Stimulated activated memory B cell treated with anti-CD40 and anti-IgM and Interleukin-4, amounts not matched to agents 10 μg/mL and 1 μg/mL and 100 μg/mL, for 72 hours (primary cell): ENCODE data around the gene SLC44A4.
"Not testable (repeated sequence)": the region's sequence is repeated elsewhere in the genome, so short reads cannot be mapped to it uniquely, and the experiment has no call there.

Experiments
- ATAC-seq: fragments of 150-1000 bp; cut with Tn5 transposase; 2 replicates; pipeline ENCODE4 v1.10.0; 2021
- H3K27ac Mint-ChIP-seq: one replicate; pipeline ENCODE4 v1.8.0; 2022; ENCODE audit warnings: mild to moderate bottlenecking, mixed read lengths
- H3K27me3 Mint-ChIP-seq: one replicate; pipeline ENCODE4 v1.8.0; 2022; ENCODE audit warnings: mixed read lengths
- H3K36me3 Mint-ChIP-seq: one replicate; pipeline ENCODE4 v1.8.0; 2022; ENCODE audit warnings: mixed read lengths
- H3K4me1 Mint-ChIP-seq: one replicate; pipeline ENCODE4 v1.8.0; 2022; ENCODE audit warnings: mixed read lengths
- H3K4me3 Mint-ChIP-seq: one replicate; pipeline ENCODE4 v1.8.0; 2022; ENCODE audit warnings: mild to moderate bottlenecking, moderate library complexity, mixed read lengths
- H3K9me3 Mint-ChIP-seq: one replicate; pipeline ENCODE4 v1.8.0; 2022; ENCODE audit warnings: mixed read lengths

Gene SLC44A4

DNA sequence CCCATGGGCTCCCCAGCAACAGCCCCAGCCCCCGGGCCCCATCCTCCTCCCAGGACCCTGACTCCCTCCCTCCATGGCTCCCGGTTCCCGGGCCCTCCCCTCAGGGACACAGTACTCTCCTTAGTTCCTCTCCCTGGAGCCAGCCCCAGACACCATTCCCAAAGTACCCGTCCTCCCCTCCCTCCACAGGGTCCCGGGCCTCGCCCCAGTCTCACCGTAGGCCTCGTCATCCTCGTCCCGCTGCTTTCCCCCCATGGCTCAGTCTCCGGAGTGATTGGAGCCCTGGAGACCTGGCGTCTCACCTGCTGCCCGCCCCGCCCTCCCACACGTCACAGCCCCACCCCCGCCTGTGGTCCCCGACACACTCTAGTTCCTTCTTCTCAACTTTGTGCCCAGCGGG is at the start of gene SLC44A4:
Gene SLC44A4 (minus strand): TSS at position 272 of the 400 bp plus-strand sequence. CDS start 17 bp downstream, at position 255.
- no peaks in the 10 kb centered on the region for H3K9me3 Mint-ChIP-seq
- no peak for ATAC-seq
- no peak within 1 kb of the TSS for H3K4me3 Mint-ChIP-seq
- H3K27me3 Mint-ChIP-seq = no peaks in the 10 kb centered on the region
- no peaks in the 10 kb centered on the region for H3K4me1 Mint-ChIP-seq
- H3K27ac Mint-ChIP-seq = no peak within 1 kb of the TSS
- H3K36me3 Mint-ChIP-seq = peaks cover 47% of the 10 kb centered on the region

GRCh38 chr6:31928672-31928939 is 49.8 kb upstream of the SLC44A4 start:
- Mint-ChIP-seq H3K9me3 (no peaks in the 10 kb centered on the region), H3K27ac (no peak overlapping the region), H3K36me3 (no peaks in the 10 kb centered on the region), H3K4me1 (no peaks in the 10 kb centered on the region), H3K27me3 (peaks cover 9% of the 10 kb centered on the region), H3K4me3 (no peak overlapping the region)
- no peak for ATAC-seq

DNA sequence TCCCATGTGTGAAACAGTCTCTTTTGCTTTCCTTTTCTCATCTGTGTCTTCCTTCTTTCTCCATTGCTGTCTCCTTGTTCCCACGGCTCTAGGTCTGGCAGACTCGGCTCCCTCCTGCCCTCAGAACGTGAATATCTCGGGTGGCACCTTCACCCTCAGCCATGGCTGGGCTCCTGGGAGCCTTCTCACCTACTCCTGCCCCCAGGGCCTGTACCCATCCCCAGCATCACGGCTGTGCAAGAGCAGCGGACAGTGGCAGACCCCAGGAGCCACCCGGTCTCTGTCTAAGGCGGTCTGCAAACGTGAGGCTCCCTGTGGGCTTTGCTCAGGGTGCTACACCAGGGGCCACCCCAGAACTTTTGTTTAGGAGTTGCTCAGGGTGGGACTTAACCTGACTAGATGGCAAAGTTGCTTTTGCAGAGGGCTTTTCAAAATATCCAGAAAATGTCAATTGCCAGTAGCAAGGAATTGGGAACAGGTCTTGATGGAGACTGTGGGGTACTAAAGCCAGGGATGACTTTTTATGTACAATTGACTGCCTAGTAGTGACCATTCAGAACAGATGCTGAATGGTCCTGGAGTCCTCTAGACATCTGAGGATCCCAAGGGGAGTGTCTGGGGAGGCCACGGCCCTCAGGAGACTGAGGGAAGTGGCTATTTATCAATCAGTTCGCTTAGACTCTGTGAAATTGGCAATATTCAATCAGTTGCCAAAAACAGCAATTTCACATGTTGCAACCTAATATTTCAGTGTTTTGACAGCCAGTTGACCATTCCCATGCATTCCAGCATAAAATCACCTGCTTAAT is 49.3 kb upstream of the SLC44A4 start:
- no peaks in the 10 kb centered on the region for H3K4me1 Mint-ChIP-seq
- no peaks in the 10 kb centered on the region for H3K36me3 Mint-ChIP-seq
- H3K27me3 Mint-ChIP-seq = peaks cover 4% of the 10 kb centered on the region
- ATAC-seq = no peak
- no peak overlapping the region for H3K4me3 Mint-ChIP-seq
- no peak overlapping the region for H3K27ac Mint-ChIP-seq
- H3K9me3 Mint-ChIP-seq = no peaks in the 10 kb centered on the region

- Mint-ChIP-seq H3K36me3 (no peaks in the 10 kb centered on the region), H3K4me3 (no peak within 1 kb of the TSS), H3K4me1 (no peaks in the 10 kb centered on the region), H3K27ac (no peak within 1 kb of the TSS), H3K9me3 (no peaks in the 10 kb centered on the region), H3K27me3 (no peaks in the 10 kb centered on the region)
- no peak for ATAC-seq
Observed at GRCh38 chr6:31927242-31927862, 48.6 kb upstream of the SLC44A4 start, which contains the start of gene C2. Gene C2 (plus strand): TSS chr6:31927717. CDS start chr6:31927753, 36 bp downstream.

- ATAC-seq = no peak
- Mint-ChIP-seq H3K27ac (no peak overlapping the region), H3K4me1 (no peaks in the 10 kb centered on the region), H3K27me3 (no peaks in the 10 kb centered on the region), H3K4me3 (no peak overlapping the region), H3K9me3 (no peaks in the 10 kb centered on the region), H3K36me3 (no peaks in the 10 kb centered on the region)
Observed at GRCh38 chr6:31922942-31923341, 44.1 kb upstream of the SLC44A4 start.

DNA sequence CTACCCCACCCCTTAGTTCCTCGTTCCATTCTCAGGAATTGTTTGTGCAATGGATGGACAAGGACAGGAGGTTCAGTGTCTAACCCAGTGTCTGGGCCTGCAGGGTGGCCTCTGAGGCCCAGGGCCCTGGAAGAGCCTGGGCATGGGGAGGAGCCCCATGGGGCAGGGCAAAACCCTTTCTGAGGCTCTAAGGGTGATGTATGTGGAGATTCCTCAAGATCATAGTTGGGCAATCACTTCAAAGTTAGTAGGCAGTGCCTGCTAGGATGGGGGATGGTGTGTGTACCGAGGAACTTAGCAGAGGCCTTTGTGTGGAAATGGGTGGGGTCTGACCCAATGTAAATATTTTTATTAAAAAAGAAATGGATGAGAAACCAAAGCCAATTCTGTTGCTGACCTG is 42.0 kb upstream of the SLC44A4 start:
- Mint-ChIP-seq H3K36me3 (no peaks in the 10 kb centered on the region), H3K9me3 (no peaks in the 10 kb centered on the region), H3K4me1 (no peaks in the 10 kb centered on the region), H3K27ac (no peak overlapping the region), H3K27me3 (peaks cover 5% of the 10 kb centered on the region), H3K4me3 (no peak overlapping the region)
- no peak for ATAC-seq

DNA sequence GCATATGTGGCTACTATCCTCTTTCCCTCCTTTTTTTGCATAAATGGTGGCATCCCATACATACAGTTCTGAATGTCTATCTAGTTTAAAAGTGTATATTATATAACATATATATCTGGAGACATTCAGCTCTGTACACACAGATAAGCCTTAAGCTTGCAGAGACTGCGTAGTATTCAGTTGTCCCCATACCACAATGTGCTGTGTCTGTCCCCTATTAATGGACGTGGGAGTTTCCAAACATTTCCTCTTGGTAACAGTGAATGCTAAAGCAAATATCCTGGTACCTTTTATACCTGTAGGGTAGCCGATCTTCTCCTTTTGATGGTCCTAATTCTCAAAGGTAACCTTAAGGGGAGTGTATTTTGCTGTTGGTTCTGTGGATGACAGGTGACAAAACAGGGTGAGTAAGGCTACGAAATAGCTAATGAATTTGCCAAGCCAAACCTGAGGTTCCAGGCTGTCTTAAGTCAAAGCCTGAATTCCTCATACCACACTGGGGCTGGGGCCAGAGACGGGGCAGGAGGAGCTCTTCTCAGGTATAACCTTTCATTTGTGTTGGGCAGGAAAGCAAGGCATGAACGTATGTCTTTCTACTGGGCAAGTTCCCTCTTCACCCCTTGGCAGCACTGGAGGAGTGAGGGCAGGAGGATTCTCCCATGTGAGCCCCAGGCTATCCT is 41.0 kb upstream of the SLC44A4 start:
- no peaks in the 10 kb centered on the region for H3K4me1 Mint-ChIP-seq
- no peak overlapping the region for H3K4me3 Mint-ChIP-seq
- H3K27me3 Mint-ChIP-seq = peaks cover 10% of the 10 kb centered on the region
- H3K9me3 Mint-ChIP-seq = no peaks in the 10 kb centered on the region
- H3K27ac Mint-ChIP-seq = no peak overlapping the region
- no peak for ATAC-seq
- no peaks in the 10 kb centered on the region for H3K36me3 Mint-ChIP-seq

GRCh38 chr6:31918069-31918720 is 39.4 kb upstream of the SLC44A4 start:
- Mint-ChIP-seq H3K27ac (no peak overlapping the region), H3K27me3 (peaks cover 10% of the 10 kb centered on the region), H3K4me1 (no peaks in the 10 kb centered on the region), H3K9me3 (no peaks in the 10 kb centered on the region), H3K4me3 (no peak overlapping the region), H3K36me3 (no peaks in the 10 kb centered on the region)
- no peak for ATAC-seq

GRCh38 chr6:31915756-31916155 is 37.0 kb upstream of the SLC44A4 start:
- H3K4me3 Mint-ChIP-seq = no peak overlapping the region
- H3K27ac Mint-ChIP-seq = no peak overlapping the region
- H3K4me1 Mint-ChIP-seq = no peaks in the 10 kb centered on the region
- no peaks in the 10 kb centered on the region for H3K9me3 Mint-ChIP-seq
- peaks cover 20% of the 10 kb centered on the region for H3K27me3 Mint-ChIP-seq
- ATAC-seq = no peak
- no peaks in the 10 kb centered on the region for H3K36me3 Mint-ChIP-seq

GRCh38 chr6:31915351-31915750 is 36.6 kb upstream of the SLC44A4 start:
- Mint-ChIP-seq H3K27ac (no peak overlapping the region), H3K36me3 (no peaks in the 10 kb centered on the region), H3K4me3 (no peak overlapping the region), H3K4me1 (peaks cover under 1% of the 10 kb centered on the region), H3K27me3 (peaks cover 20% of the 10 kb centered on the region), H3K9me3 (no peaks in the 10 kb centered on the region)
- no peak for ATAC-seq

DNA sequence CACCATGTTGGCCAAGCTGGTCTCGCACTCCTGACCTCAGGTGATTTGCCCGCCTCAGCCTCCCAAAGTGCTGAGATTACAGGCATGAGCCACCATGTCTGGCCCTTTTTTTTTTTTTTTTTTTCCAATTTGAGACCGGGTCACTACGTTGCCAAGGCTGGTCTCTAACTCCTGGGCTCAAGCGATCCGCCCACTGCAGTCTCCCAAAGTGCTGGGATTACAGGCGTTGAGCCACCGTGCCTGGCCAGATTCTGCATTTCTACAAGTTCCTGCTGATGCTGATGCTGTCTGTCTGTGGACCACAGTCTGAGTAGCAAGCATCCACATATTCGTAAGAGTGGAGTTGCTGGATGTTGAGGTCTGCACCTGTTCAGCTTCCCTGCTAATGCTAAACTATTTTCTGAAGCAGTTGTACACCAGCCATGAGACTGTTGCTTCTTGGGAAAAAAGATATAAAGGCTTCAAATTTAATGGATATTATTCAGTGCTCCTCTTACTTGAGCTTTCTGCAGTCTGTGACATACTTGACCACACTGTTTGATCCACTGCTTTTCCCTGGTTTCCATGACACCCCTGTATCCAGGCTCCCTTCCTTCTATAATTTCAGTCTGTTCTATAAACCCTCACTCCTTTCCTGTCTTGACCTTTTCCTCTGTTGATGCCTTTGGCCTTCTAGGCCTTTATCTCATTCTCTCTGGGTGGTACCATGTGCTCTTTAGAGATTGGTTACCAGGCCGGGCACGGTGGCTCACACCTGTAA is 33.2 kb upstream of the SLC44A4 start:
- Mint-ChIP-seq H3K27me3 (peaks cover 20% of the 10 kb centered on the region), H3K4me1 (peaks cover 10% of the 10 kb centered on the region), H3K27ac (no peak overlapping the region), H3K36me3 (no peaks in the 10 kb centered on the region), H3K4me3 (no peak overlapping the region), H3K9me3 (no peaks in the 10 kb centered on the region)
- no peak for ATAC-seq

DNA sequence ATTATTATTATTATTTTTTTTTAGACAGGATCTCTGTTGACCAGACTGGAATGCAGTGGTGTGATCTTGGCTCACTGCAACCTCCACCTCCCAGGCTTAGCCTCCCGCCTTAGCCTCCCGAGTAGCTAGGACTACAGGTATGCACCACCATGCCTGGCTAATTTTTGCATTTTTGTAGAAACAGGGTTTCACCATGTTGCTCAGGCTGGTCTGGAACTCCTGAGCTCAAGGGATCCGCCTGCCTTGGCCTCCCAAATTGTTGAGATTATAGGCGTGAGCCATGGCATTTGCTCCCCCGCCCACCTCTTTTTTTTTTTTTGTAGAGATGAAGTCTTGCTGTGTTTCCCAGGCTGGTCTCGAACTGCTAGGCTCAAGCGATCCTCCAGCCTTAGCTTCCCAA is 30.5 kb upstream of the SLC44A4 start:
- not testable (repeated sequence) for H3K27ac Mint-ChIP-seq, H3K36me3 Mint-ChIP-seq, H3K4me3 Mint-ChIP-seq, ATAC-seq, H3K9me3 Mint-ChIP-seq, H3K27me3 Mint-ChIP-seq, H3K4me1 Mint-ChIP-seq

DNA sequence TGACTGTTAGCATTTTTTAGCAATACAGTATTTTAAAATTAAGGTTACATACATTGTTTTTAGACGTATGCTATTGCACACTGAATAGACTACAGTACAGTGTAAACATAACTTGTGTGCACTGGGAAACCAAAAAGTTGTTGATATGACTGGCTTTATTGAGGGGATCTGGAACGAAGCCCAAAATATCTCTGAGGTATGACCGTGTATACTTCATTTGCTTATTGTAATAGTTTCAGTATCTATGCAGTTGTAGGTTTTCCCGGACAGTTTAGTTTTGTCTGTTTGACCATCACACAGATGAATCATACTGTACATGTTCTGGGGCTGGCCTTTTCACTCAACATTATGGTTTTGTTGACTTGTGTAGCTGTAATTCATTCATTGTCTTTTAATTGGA is 30.0 kb upstream of the SLC44A4 start:
- peaks cover 10% of the 10 kb centered on the region for H3K27me3 Mint-ChIP-seq
- peaks cover 10% of the 10 kb centered on the region for H3K4me1 Mint-ChIP-seq
- no peaks in the 10 kb centered on the region for H3K9me3 Mint-ChIP-seq
- no peak overlapping the region for H3K4me3 Mint-ChIP-seq
- ATAC-seq = peak; percentile 70
- H3K36me3 Mint-ChIP-seq = no peaks in the 10 kb centered on the region
- H3K27ac Mint-ChIP-seq = no peak overlapping the region

DNA sequence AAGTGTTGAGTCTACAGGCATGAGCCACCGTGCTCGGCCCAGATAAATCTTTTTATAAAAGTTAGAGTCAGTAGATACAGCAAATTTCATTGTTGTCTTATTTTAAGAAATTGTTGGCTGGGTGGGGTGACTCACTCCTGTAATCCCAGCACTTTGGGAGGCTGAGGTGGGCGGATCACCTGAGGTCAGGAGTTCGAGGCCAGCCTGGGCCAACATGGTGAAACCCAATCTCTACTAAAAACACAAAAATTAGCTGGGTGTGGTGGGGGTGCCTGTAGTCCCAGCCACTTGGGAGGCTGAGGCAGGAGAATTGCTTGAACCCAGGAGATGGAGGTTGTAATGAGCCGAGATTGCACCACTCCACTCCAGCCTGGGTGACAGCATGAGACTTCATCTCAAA is 29.5 kb upstream of the SLC44A4 start:
- H3K4me3 Mint-ChIP-seq, ATAC-seq, H3K9me3 Mint-ChIP-seq, H3K27me3 Mint-ChIP-seq, H3K27ac Mint-ChIP-seq, H3K36me3 Mint-ChIP-seq: not testable (repeated sequence)
- H3K4me1 Mint-ChIP-seq = peaks cover 10% of the 10 kb centered on the region
